Measurements from ENCODE around the gene GPR45. TPM values are rescaled to one million over a fixed set of nuclear protein-coding genes. Genes with fewer than 3 reads are reported as not detected.

GPR45 gene
- total and polyA plus RNA-seq, 2 experiments from 2014 or later, result 0.21 to 0.26 TPM

DNA sequence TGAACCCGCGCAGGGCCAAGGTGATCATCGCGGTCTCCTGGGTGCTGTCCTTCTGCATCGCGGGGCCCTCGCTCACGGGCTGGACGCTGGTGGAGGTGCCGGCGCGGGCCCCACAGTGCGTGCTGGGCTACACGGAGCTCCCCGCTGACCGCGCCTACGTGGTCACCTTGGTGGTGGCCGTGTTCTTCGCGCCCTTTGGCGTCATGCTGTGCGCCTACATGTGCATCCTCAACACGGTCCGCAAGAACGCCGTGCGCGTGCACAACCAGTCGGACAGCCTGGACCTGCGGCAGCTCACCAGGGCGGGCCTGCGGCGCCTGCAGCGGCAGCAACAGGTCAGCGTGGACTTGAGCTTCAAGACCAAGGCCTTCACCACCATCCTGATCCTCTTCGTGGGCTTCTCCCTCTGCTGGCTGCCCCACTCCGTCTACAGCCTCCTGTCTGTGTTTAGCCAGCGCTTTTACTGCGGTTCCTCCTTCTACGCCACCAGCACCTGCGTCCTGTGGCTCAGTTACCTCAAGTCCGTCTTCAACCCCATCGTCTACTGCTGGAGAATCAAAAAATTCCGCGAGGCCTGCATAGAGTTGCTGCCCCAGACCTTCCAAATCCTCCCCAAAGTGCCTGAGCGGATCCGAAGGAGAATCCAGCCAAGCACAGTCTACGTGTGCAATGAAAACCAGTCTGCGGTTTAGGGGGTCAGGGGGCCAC is 897 bp downstream of the GPR45 start (continued):
- TF ChIP-seq, protein P1, sequence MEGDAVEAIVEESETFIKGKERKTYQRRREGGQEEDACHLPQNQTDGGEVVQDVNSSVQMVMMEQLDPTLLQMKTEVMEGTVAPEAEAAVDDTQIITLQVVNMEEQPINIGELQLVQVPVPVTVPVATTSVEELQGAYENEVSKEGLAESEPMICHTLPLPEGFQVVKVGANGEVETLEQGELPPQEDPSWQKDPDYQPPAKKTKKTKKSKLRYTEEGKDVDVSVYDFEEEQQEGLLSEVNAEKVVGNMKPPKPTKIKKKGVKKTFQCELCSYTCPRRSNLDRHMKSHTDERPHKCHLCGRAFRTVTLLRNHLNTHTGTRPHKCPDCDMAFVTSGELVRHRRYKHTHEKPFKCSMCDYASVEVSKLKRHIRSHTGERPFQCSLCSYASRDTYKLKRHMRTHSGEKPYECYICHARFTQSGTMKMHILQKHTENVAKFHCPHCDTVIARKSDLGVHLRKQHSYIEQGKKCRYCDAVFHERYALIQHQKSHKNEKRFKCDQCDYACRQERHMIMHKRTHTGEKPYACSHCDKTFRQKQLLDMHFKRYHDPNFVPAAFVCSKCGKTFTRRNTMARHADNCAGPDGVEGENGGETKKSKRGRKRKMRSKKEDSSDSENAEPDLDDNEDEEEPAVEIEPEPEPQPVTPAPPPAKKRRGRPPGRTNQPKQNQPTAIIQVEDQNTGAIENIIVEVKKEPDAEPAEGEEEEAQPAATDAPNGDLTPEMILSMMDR (conservative IDR thresholded peaks at IDR 0.05; ENCODE audit: low read depth in 2 of 2), result no peak
- no peak for TF ChIP-seq JUNB (IDR thresholded peaks at IDR 0.05; ENCODE audit: unreplicated experiment)
- no peak for TF ChIP-seq CREB1 (CRISPR knock-in tag; IDR thresholded peaks at IDR 0.05; ENCODE audit: low read depth)
- TF ChIP-seq, protein P2, sequence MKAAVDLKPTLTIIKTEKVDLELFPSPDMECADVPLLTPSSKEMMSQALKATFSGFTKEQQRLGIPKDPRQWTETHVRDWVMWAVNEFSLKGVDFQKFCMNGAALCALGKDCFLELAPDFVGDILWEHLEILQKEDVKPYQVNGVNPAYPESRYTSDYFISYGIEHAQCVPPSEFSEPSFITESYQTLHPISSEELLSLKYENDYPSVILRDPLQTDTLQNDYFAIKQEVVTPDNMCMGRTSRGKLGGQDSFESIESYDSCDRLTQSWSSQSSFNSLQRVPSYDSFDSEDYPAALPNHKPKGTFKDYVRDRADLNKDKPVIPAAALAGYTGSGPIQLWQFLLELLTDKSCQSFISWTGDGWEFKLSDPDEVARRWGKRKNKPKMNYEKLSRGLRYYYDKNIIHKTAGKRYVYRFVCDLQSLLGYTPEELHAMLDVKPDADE (IDR thresholded peaks at IDR 0.05), result no peak

DNA sequence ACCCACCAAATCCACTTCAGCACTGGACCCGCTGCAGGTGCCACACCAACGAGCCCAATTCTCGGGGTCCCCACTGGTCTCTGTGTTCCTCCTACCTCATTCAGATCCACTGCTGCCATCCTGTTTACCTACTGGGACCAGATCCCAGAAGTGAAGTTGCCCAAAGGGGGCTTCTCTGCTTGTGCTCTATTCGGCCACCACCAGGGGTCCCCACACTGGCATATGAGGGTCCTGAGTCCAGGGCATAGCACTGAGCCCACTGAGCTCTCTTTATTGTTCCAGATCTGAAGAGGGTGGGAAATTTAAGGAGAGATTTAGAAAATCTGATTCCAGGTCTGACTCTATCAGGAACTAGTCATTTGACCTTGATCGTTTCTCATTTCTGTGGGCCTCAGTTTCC is 2.4 kb downstream of the GPR45 start:
- ATAC-seq, result peak; percentile 93
- no peak overlapping the region for H3K4me3 Mint-ChIP-seq
- no peak overlapping the region for H3K27ac Mint-ChIP-seq

More for the DNA sequence above, 2.4 kb downstream of the GPR45 start:
- no peaks in the 10 kb centered on the region for H3K36me3 ChIP-seq (ENCODE audit: insufficient read depth)
- no peaks in the 10 kb centered on the region for H3K4me1 ChIP-seq (ENCODE audit: insufficient read depth)
- no peak overlapping the region for H3K4me3 ChIP-seq
- peak overlapping the region; percentile 86 for H2AFZ ChIP-seq
- Mint-ChIP-seq H3K4me1 (peaks cover 5% of the 10 kb centered on the region), H3K27me3 (ENCODE audit: insufficient read depth, low read depth, poor library complexity) (peaks cover 8% of the 10 kb centered on the region), H3K9me3 (no peaks in the 10 kb centered on the region; the same call in 1 of the 3 replicates), H3K36me3 (ENCODE audit: low read depth) (no peaks in the 10 kb centered on the region; the same call in 2 of the 3 replicates)
- 0 out of 2 replicates have a peak, but pooled peaks cover 1% of the 10 kb centered on the region for H3K27me3 ChIP-seq (ENCODE audit: insufficient read depth)
- H3K4me2 ChIP-seq, result no peak overlapping the region
- H3K79me2 ChIP-seq (replicated peaks; ENCODE audit: insufficient read depth), result no peaks in the 10 kb centered on the region
- TF ChIP-seq NANOG (IDR thresholded peaks at IDR 0.05; ENCODE audit: borderline replicate concordance), result no peak
- TF ChIP-seq, protein P2 (IDR thresholded peaks at IDR 0.05), result no peak
- TF ChIP-seq, protein P1 (conservative IDR thresholded peaks at IDR 0.05; ENCODE audit: low read depth in 2 of 2), result peak; percentile 73 to 90
- no peaks in the 10 kb centered on the region for H3F3A ChIP-seq (replicated peaks; ENCODE audit: low read depth)
- H3K9me2 ChIP-seq (ENCODE audit: insufficient read depth), result no peaks in the 10 kb centered on the region
- no peak overlapping the region for H3K27ac ChIP-seq (ENCODE audit: low read depth)
- H4K20me1 ChIP-seq (replicated peaks; ENCODE audit: insufficient read depth), result no peaks in the 10 kb centered on the region
- DNase-seq (ENCODE audit: low spot score), result peak; percentile 82

All from GM23338 (cell line).